Adrenal gland (tissue), 12 donors: Measurements from ENCODE around the gene PMP22. TPM values are rescaled to one million over a fixed set of nuclear protein-coding genes. Genes with fewer than 3 reads are reported as not detected.
"Not testable (repeated sequence)": the region's sequence is repeated elsewhere in the genome, so short reads cannot be mapped to it uniquely, and the experiment has no call there.

Source experiments
- DNase-seq, 7 donors: peaks; one replicate each; pipeline ENCODE4 v3.0.0-alpha.2; 2019 to 2020
- H3K27ac ChIP-seq, 5 donors: fragments of 200-600 bp; sonication (generic) in 4 of 5; 1 replicate in 3 of 5; 2 replicates in 2 of 5; pipeline versions ENCODE4 v1.5.1 to v1.8.0; 2016 to 2020; ENCODE audit warnings: mild to moderate bottlenecking in 1 of 5
- H3K27me3 ChIP-seq: fragments of 200-600 bp; 2 replicates; pipeline ENCODE4 v1.8.0; 2021
- H3K36me3 ChIP-seq, 2 donors: fragments of 200-600 bp; replicated peaks in 1 of 2; 1 replicate in 1 of 2; 2 replicates in 1 of 2; pipeline versions ENCODE4 v1.5.1 to v1.8.0; 2018 to 2022
- H3K4me1 ChIP-seq, 2 donors: fragments of 200-600 bp; replicated peaks in 1 of 2; 1 replicate in 1 of 2; 2 replicates in 1 of 2; pipeline versions ENCODE4 v1.5.1 to v1.8.0; 2018 to 2021
- H3K4me3 ChIP-seq, 4 donors: fragments of 200-600 bp; sonication (generic) in 3 of 4; one replicate each; pipeline ENCODE4 v1.5.1; 2016 to 2018
- H3K9me3 ChIP-seq, 3 donors: fragments of 200-600 bp; sonication (generic) in 1 of 3; replicated peaks in 1 of 3; 1 replicate in 2 of 3; 2 replicates in 1 of 3; pipeline versions ENCODE4 v1.5.1 to v1.8.0; 2016 to 2021
- CTCF ChIP-seq, 6 experiments: fragments of 450-650 bp in 4 of 6; fragments of 200-600 bp in 2 of 6; sonication (generic) in 1 of 6; IDR thresholded peaks; 1 replicate in 5 of 6; 2 replicates in 1 of 6; pipeline versions ENCODE4 v1.5.1 to v1.8.0; 2016 to 2021; ENCODE audit warnings: antibody characterized with exemption in 6 of 6, mild to moderate bottlenecking in 2 of 6, moderate library complexity in 1 of 6
- POLR2A ChIP-seq, 2 donors: fragments of 450-650 bp; IDR thresholded peaks; one replicate each; pipeline ENCODE4 v1.6.1; 2017; ENCODE audit warnings: antibody characterized with exemption in 2 of 2, mild to moderate bottlenecking in 2 of 2, moderate library complexity in 1 of 2
- WGBS, 4 donors: extraction: QIAGEN DNeasy Blood & Tissue Kit in 2 of 4; methylation state at CpG; one replicate each; pipeline versions ENCODE4 v1.1.5 to v1.1.7; 2013 to 2017; 5-methylcytosine and 5-hydroxymethylcytosine counted together
- intact Hi-C, 2 donors: fragments of 100-400 bp; cut with DNase I; formaldehyde crosslinking; loops; one replicate each; pipeline versions ENCODE4 v1.14.1 to v1.15.0; 2022 to 2023
- polyA plus RNA-seq, 3 donors: library from polyadenylated mRNA; stranded (reverse); fragments of 200-250 nt in 2 of 3; fragments of 350-450 nt in 1 of 3; fragmentation: Illumina TruSeq in 1 of 3; extraction: RNeasy Lipid Tissue Mini Kit (QIAGEN cat#74804) in 1 of 3; gene quantifications; one replicate each; pipeline ENCODE4 v1.2.3, GENCODE V29; 2013 to 2014
- total RNA-seq, 9 donors: library from RNA; depleted of rRNA in 4 of 9; stranded (reverse); fragments of >200 nt in 4 of 9; fragments of 120-200 nt in 1 of 9; fragmentation: NEBNext Ultra II Directional in 1 of 9; extraction: Animal tissue kit (Norgen Biotek cat#: 25700) in 1 of 9; gene quantifications; one replicate each; pipeline versions ENCODE4 v1.1.0 to v1.2.4, GENCODE V29; 2013 to 2023
- donor health status: healthy with polysubstance abuse.
- donor health status: Bipolar disorder and iron deficiency.
- donor health status: DM: yes; HTN: yes; CAD: no.
- donor health status: DM: no; HTN: no; CAD: no.
- donor health status: DM: no; HTN: no; CAD: no.
- donor health status: DM: yes; HTN: yes; CAD: no.

Gene PMP22
- total and polyA plus RNA-seq, 12 donors, result 17.1 to 142 (median 71.4) TPM

GRCh38 chr17:15232517-15232915 lies 32.6 kb downstream of the PMP22 start:
- WGBS, 4 donors, result 75 to 85% (median 78%) methylated on average over 3 of the region's 3 CpGs
- Histone ChIP-seq H3K4me3 (no peak overlapping the region), H3K9me3 (no peaks in the 10 kb centered on the region), H3K27ac (no peak overlapping the region), H3K4me1 (peaks cover 9 to 38% of the 10 kb centered on the region in 2 donors), H3K27me3 (no peaks in the 10 kb centered on the region), H3K36me3 (peaks cover 0 to 64% of the 10 kb centered on the region in 2 donors)
- DNase-seq, result no peak
- no peak for TF ChIP-seq POLR2A (IDR thresholded peaks at IDR 0.05)
- TF ChIP-seq CTCF (IDR thresholded peaks at IDR 0.05), result no peak
- intact Hi-C loops, result no loop called here

- intact Hi-C loops, result no loop called here
- peaks cover 0 to 59% of the 10 kb centered on the region in 2 donors for H3K36me3 ChIP-seq
- H3K27ac ChIP-seq, result no peak overlapping the region
- TF ChIP-seq POLR2A (IDR thresholded peaks at IDR 0.05), result no peak
- H3K9me3 ChIP-seq, result no peaks in the 10 kb centered on the region
- no peak overlapping the region for H3K4me3 ChIP-seq
- no peak for DNase-seq
- no peaks in the 10 kb centered on the region for H3K27me3 ChIP-seq
- H3K4me1 ChIP-seq, result peaks cover 9 to 35% of the 10 kb centered on the region in 2 donors
- WGBS, 4 donors, result 86 to 96% (median 87%) methylated on average over 10 to 12 of the region's 12 CpGs
Measured at GRCh38 chr17:15231851-15232516, 33.1 kb downstream of the PMP22 start.

- intact Hi-C loops, result no loop called here
- Histone ChIP-seq H3K4me1 (peaks cover 9 to 30% of the 10 kb centered on the region in 2 donors), H3K36me3 (peaks cover 0 to 50% of the 10 kb centered on the region in 2 donors), H3K4me3 (no peak overlapping the region), H3K9me3 (no peaks in the 10 kb centered on the region), H3K27me3 (no peaks in the 10 kb centered on the region), H3K27ac (no peak overlapping the region)
- 93 to 95% (median 94%) methylated on average over 18 of the region's 18 CpGs for WGBS, 4 donors
- DNase-seq, result no peak
- no peak for TF ChIP-seq POLR2A (IDR thresholded peaks at IDR 0.05)
- no peak for TF ChIP-seq CTCF (IDR thresholded peaks at IDR 0.05)
Measured at GRCh38 chr17:15230866-15231265, 34.3 kb downstream of the PMP22 start.

GRCh38 chr17:15221827-15222226 lies 43.3 kb downstream of the PMP22 start:
- H3K27me3 ChIP-seq, DNase-seq, intact Hi-C loops, H3K4me3 ChIP-seq, H3K36me3 ChIP-seq, H3K9me3 ChIP-seq, H3K27ac ChIP-seq, H3K4me1 ChIP-seq: not testable (repeated sequence)
- 85 to 87% (median 86%) methylated on average over 3 of the region's 3 CpGs for WGBS, 4 donors

GRCh38 chr17:15220785-15221184 lies 44.3 kb downstream of the PMP22 start:
- H3K4me3 ChIP-seq, result no peak overlapping the region
- H3K36me3 ChIP-seq, result no peaks in the 10 kb centered on the region
- no peaks in the 10 kb centered on the region for H3K9me3 ChIP-seq
- no peaks in the 10 kb centered on the region for H3K27me3 ChIP-seq
- no peak for TF ChIP-seq CTCF (IDR thresholded peaks at IDR 0.05)
- no peak for TF ChIP-seq POLR2A (IDR thresholded peaks at IDR 0.05)
- intact Hi-C loops, result no loop called here
- no peak for DNase-seq
- H3K27ac ChIP-seq, result no peak overlapping the region
- 52 to 62% (median 60%) methylated on average over 2 of the region's 2 CpGs for WGBS, 4 donors
- H3K4me1 ChIP-seq, result no peaks in the 10 kb centered on the region
